Upper lobe of left lung (tissue), 4 donors: ENCODE measurements around the gene MYOZ2.

Experiments
- POLR2A ChIP-seq, 4 donors: fragments of 450-650 bp; IDR thresholded peaks; one replicate each; pipeline ENCODE4 v1.5.1; 2016 to 2017; ENCODE audit warnings: antibody characterized with exemption in 4 of 4, mild to moderate bottlenecking in 2 of 4
- POLR2AphosphoS5 ChIP-seq, 2 donors: sonication (generic); formaldehyde crosslinking; IDR thresholded peaks; one replicate each; pipeline ENCODE4 v1.5.1; 2017; ENCODE audit warnings: antibody characterized with exemption in 2 of 2
- TF ChIP-seq, protein P1 (sequence below), 6 experiments: fragments of 450-650 bp in 4 of 6; fragments of 200-600 bp in 2 of 6; sonication (generic) in 2 of 6; IDR thresholded peaks; one replicate each; pipeline ENCODE4 v1.5.1; 2016 to 2019; ENCODE audit warnings: antibody characterized with exemption in 6 of 6

DNA sequence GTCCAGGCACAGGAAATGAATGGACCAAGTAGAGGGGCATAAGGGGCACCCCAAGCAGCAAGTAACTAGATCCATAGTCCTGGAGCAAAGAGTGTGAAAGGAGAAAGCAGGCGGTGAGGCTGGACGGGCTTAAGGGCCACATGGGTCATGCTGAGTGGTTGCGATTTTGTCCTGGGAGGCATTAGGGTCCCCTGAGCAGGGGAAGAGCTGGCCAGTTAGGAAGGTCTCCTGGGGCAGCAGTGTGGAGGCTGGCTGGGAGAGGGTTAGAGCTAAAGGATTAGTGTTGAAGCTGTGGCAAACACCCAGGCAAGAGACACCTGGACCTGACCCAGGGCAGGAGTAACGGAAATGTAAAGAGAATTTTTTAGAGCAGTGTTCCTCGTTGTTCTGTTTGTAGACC lies 26.5 kb downstream of the MYOZ2 start:
- TF ChIP-seq POLR2A (IDR thresholded peaks at IDR 0.05) = no peak
- TF ChIP-seq POLR2AphosphoS5 (IDR thresholded peaks at IDR 0.05) = no peak
- TF ChIP-seq, protein P1, sequence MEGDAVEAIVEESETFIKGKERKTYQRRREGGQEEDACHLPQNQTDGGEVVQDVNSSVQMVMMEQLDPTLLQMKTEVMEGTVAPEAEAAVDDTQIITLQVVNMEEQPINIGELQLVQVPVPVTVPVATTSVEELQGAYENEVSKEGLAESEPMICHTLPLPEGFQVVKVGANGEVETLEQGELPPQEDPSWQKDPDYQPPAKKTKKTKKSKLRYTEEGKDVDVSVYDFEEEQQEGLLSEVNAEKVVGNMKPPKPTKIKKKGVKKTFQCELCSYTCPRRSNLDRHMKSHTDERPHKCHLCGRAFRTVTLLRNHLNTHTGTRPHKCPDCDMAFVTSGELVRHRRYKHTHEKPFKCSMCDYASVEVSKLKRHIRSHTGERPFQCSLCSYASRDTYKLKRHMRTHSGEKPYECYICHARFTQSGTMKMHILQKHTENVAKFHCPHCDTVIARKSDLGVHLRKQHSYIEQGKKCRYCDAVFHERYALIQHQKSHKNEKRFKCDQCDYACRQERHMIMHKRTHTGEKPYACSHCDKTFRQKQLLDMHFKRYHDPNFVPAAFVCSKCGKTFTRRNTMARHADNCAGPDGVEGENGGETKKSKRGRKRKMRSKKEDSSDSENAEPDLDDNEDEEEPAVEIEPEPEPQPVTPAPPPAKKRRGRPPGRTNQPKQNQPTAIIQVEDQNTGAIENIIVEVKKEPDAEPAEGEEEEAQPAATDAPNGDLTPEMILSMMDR (IDR thresholded peaks at IDR 0.05) = no peak
